Measurements from ENCODE around the gene PLRG1. TPM values are rescaled to one million over a fixed set of nuclear protein-coding genes. Genes with fewer than 3 reads are reported as not detected.

PLRG1 gene
- total RNA-seq, 6 donors from 2014 or later: 12.9 to 60.1 (median 51.3) TPM

GRCh38 chr4:154588198-154588597 lies 38.0 kb upstream of the PLRG1 start:
- Histone ChIP-seq H3K27ac (no peak overlapping the region), H3K4me1 (no peaks in the 10 kb centered on the region), H3K9me3 (no peaks in the 10 kb centered on the region), H3K27me3 (no peaks in the 10 kb centered on the region), H3K36me3 (no peaks in the 10 kb centered on the region), H3K4me3 (no peak overlapping the region)
- DNase-seq: no peak
- 89 to 94% methylated on average over 2 of the region's 2 CpGs for WGBS, 2 donors
- TF ChIP-seq CTCF (IDR thresholded peaks at IDR 0.05) (no peak), POLR2AphosphoS5 (IDR thresholded peaks at IDR 0.05) (no peak), EP300 (IDR thresholded peaks at IDR 0.05) (no peak), POLR2A (IDR thresholded peaks at IDR 0.05) (no peak)
- ATAC-seq (ENCODE audit: low FRiP score in 2 of 2): no peak

- no peak overlapping the region for H3K4me3 ChIP-seq
- no peak for TF ChIP-seq POLR2A (IDR thresholded peaks at IDR 0.05)
- no peak for TF ChIP-seq CTCF (IDR thresholded peaks at IDR 0.05)
- TF ChIP-seq EP300 (IDR thresholded peaks at IDR 0.05): no peak
- TF ChIP-seq POLR2AphosphoS5 (IDR thresholded peaks at IDR 0.05): no peak
- DNase-seq (no peak), ATAC-seq (ENCODE audit: low FRiP score in 2 of 2) (no peak)
- WGBS, 2 donors: 88 to 93% methylated on average over 13 of the region's 13 CpGs
- no peaks in the 10 kb centered on the region for H3K36me3 ChIP-seq
- H3K9me3 ChIP-seq: no peaks in the 10 kb centered on the region
- H3K4me1 ChIP-seq: no peaks in the 10 kb centered on the region
- no peaks in the 10 kb centered on the region for H3K27me3 ChIP-seq
- H3K27ac ChIP-seq: no peak overlapping the region
Measured at GRCh38 chr4:154586296-154587033, 36.3 kb upstream of the PLRG1 start.

GRCh38 chr4:154585369-154586018 lies 35.3 kb upstream of the PLRG1 start:
- H3K4me1 ChIP-seq: no peaks in the 10 kb centered on the region
- no peak for ATAC-seq (ENCODE audit: low FRiP score in 2 of 2)
- TF ChIP-seq CTCF (IDR thresholded peaks at IDR 0.05) (no peak), POLR2A (IDR thresholded peaks at IDR 0.05) (no peak), EP300 (IDR thresholded peaks at IDR 0.05) (no peak), POLR2AphosphoS5 (IDR thresholded peaks at IDR 0.05) (no peak)
- 83 to 90% methylated on average over 10 of the region's 10 CpGs for WGBS, 2 donors
- no peaks in the 10 kb centered on the region for H3K9me3 ChIP-seq
- H3K27ac ChIP-seq: no peak overlapping the region
- no peaks in the 10 kb centered on the region for H3K36me3 ChIP-seq
- H3K4me3 ChIP-seq: no peak overlapping the region
- DNase-seq: no peak
- no peaks in the 10 kb centered on the region for H3K27me3 ChIP-seq

GRCh38 chr4:154584259-154584658 lies 34.1 kb upstream of the PLRG1 start:
- no peak for TF ChIP-seq CTCF (IDR thresholded peaks at IDR 0.05)
- TF ChIP-seq POLR2A (IDR thresholded peaks at IDR 0.05): no peak
- TF ChIP-seq EP300 (IDR thresholded peaks at IDR 0.05): no peak
- no peak for TF ChIP-seq POLR2AphosphoS5 (IDR thresholded peaks at IDR 0.05)
- H3K36me3 ChIP-seq: no peaks in the 10 kb centered on the region
- H3K4me1 ChIP-seq: no peaks in the 10 kb centered on the region
- no peak for ATAC-seq (ENCODE audit: low FRiP score in 2 of 2)
- H3K27me3 ChIP-seq: no peaks in the 10 kb centered on the region
- no peak overlapping the region for H3K4me3 ChIP-seq
- H3K9me3 ChIP-seq: no peaks in the 10 kb centered on the region
- no peak for DNase-seq
- 92 to 95% methylated on average over 4 to 5 of the region's 5 CpGs for WGBS, 2 donors
- no peak overlapping the region for H3K27ac ChIP-seq

Data from upper lobe of left lung (tissue), 6 donors.